K562 (cell line): ENCODE results near the gene GDNF. TPM values are rescaled to one million over a fixed set of nuclear protein-coding genes. Genes with fewer than 3 reads are reported as not detected.

Source experiments
- ATAC-seq: fragments of 200-7000 bp; cut with Tn5 transposase; 3 replicates; pipeline ENCODE4 v1.9.1; 2020; ENCODE audit warnings: moderate library complexity
- BruUV-seq: library from RNA; stranded (reverse); fragments of 400-500 nt; replicated peaks from 2 replicates; lab custom pipeline; 2021; lab: Mats Ljungman, UMichigan
- CTCF ChIA-PET: fragments of 300-600 bp; formaldehyde crosslinking; extraction: SDS; loops from one replicate; lab custom pipeline; 2021; ENCODE audit warnings: low intra/inter-chr PET ratio; lab: Yijun Ruan, JAX
- POLR2A ChIA-PET: fragments of 300-600, 350-650 bp; sonication (Branson Sonifier 250); formaldehyde crosslinking; extraction: SDS; loops from one replicate; lab custom pipeline; 2021; ENCODE audit warnings: antibody characterized with exemption, inconsistent platforms; lab: Yijun Ruan, JAX
- DNase-seq, 4 experiments: peaks; one replicate each; pipeline versions ENCODE4 v3.0.0 to v3.0.0-alpha.2; 2011 to 2018; ENCODE audit warnings: low spot score in 3 of 4, mixed read lengths in 3 of 4; ENCODE audit errors: extremely low read depth in 1 of 4
- FAIRE-seq: peaks from 2 replicates; lab custom pipeline; 2011; peaks lifted over from hg19 to GRCh38; lab: Jason Lieb, UNC
- H2AFZ ChIP-seq: 2 replicates; pipeline ENCODE4 v1.6.0; 2011; ENCODE audit warnings: low read depth, low read length, control low read depth, inconsistent platforms
- H3K27ac ChIP-seq: fragments of 200-600 bp; 3 replicates; pipeline ENCODE4 v1.8.0; 2011; ENCODE audit warnings: low read depth, mild to moderate bottlenecking, control low read depth, inconsistent platforms, low read length, moderate library complexity, mixed read lengths; ENCODE audit errors: extremely low read depth
- H3K27me3 ChIP-seq, 2 experiments: fragments of 300-600 bp in 1 of 2; 2 replicates in 1 of 2; 3 replicates in 1 of 2; pipeline versions ENCODE4 v1.6.0 to v1.8.0; 2011; ENCODE audit warnings: inconsistent platforms in 2 of 2, low read length in 2 of 2, mild to moderate bottlenecking in 1 of 2, mixed read lengths in 1 of 2, moderate library complexity in 1 of 2; ENCODE audit not compliant: control insufficient read depth in 2 of 2, insufficient read depth in 2 of 2
- H3K36me3 ChIP-seq: fragments of 300-600 bp; 3 replicates; pipeline ENCODE4 v1.8.0; 2011; ENCODE audit warnings: mild to moderate bottlenecking, low read length, inconsistent platforms; ENCODE audit not compliant: control insufficient read depth, insufficient read depth
- H3K4me1 ChIP-seq, 2 experiments: fragments of 200-600 bp in 1 of 2; replicated peaks in 1 of 2; 2 replicates in 1 of 2; 3 replicates in 1 of 2; pipeline versions ENCODE4 v1.5.1 to v1.8.0; 2011; ENCODE audit warnings: inconsistent platforms in 2 of 2, low read length in 2 of 2, mild to moderate bottlenecking in 1 of 2, mixed read lengths in 1 of 2, moderate library complexity in 1 of 2; ENCODE audit not compliant: control insufficient read depth in 2 of 2, insufficient read depth in 2 of 2
- H3K4me2 ChIP-seq: 2 replicates; pipeline ENCODE4 v1.6.1; 2011; ENCODE audit warnings: low read length, control low read depth, inconsistent platforms, mixed read lengths; ENCODE audit not compliant: insufficient read depth
- H3K4me3 ChIP-seq: fragments of 200-600 bp; sonication (generic), shearing (Covaris generic); 2 replicates; pipeline ENCODE4 v1.5.1; 2016; ENCODE audit warnings: control low read depth, inconsistent platforms
- H3K79me2 ChIP-seq: fragments of 200-600 bp; 3 replicates; pipeline ENCODE4 v1.8.0; 2011; ENCODE audit warnings: low read length, inconsistent platforms; ENCODE audit not compliant: control insufficient read depth, insufficient read depth
- H3K9ac ChIP-seq, 2 experiments: 2 replicates each; pipeline versions ENCODE4 v1.6.0 to v1.6.1; 2011; ENCODE audit warnings: low read depth in 2 of 2, low read length in 2 of 2, control low read depth in 1 of 2, inconsistent platforms in 1 of 2, mild to moderate bottlenecking in 1 of 2, mixed read lengths in 1 of 2; ENCODE audit not compliant: insufficient read depth in 1 of 2
- H3K9me1 ChIP-seq: one replicate; pipeline ENCODE4 v1.6.0; 2011; ENCODE audit warnings: inconsistent platforms, mild to moderate bottlenecking, low read length, moderate library complexity; ENCODE audit not compliant: control insufficient read depth, insufficient read depth
- H3K9me3 ChIP-seq: replicated peaks from 2 replicates; pipeline ENCODE4 v1.5.1; 2011; ENCODE audit warnings: low read depth, low read length, inconsistent platforms; ENCODE audit not compliant: control insufficient read depth, insufficient read depth
- H4K20me1 ChIP-seq: replicated peaks from 2 replicates; pipeline ENCODE4 v1.6.1; 2011; ENCODE audit warnings: low read length, inconsistent platforms, mixed read lengths; ENCODE audit not compliant: control insufficient read depth, insufficient read depth
- GTF2E2 ChIP-seq: fragments of 200-800 bp; sonication (Bioruptor generic); IDR thresholded peaks from 2 replicates; pipeline ENCODE4 v1.6.1; 2016; ENCODE audit warnings: missing genetic modification characterization, missing compliant biosample characterization
- ILK ChIP-seq: fragments of 450-650 bp; IDR thresholded peaks from 2 replicates; pipeline ENCODE4 v1.6.1; 2016; ENCODE audit warnings: missing genetic modification characterization, low read depth, mild to moderate bottlenecking, missing compliant biosample characterization, moderate library complexity, borderline replicate concordance
- MTA2 ChIP-seq: fragments of 450-650 bp; IDR thresholded peaks from 2 replicates; pipeline ENCODE4 v1.6.1; 2016; ENCODE audit warnings: low read depth
- PYGO2 ChIP-seq: fragments of 450-650 bp; IDR thresholded peaks from 2 replicates; pipeline ENCODE4 v1.6.1; 2016; ENCODE audit warnings: mild to moderate bottlenecking, missing genetic modification characterization, moderate library complexity, missing compliant biosample characterization
- SRSF1 ChIP-seq: fragments of 200-400 bp; formaldehyde crosslinking; IDR thresholded peaks from 2 replicates; pipeline ENCODE4 v1.6.1; 2017; ENCODE audit warnings: mild to moderate bottlenecking, low read depth, low read length, moderate library complexity
- TFAM ChIP-seq: fragments of 250-450 bp; sonication (Bioruptor Pico); conservative IDR thresholded peaks from 2 replicates; pipeline ENCODE4 v1.5.0; 2021; ENCODE audit warnings: mild to moderate bottlenecking, moderate library complexity
- U2AF1 ChIP-seq: fragments of 200-400 bp; formaldehyde crosslinking; optimal IDR thresholded peaks from 2 replicates; pipeline ENCODE3; 2017; ENCODE audit warnings: mild to moderate bottlenecking, low read depth, low read length, moderate library complexity
- XRCC4 ChIP-seq: IDR thresholded peaks from one replicate; pipeline ENCODE4 v1.6.1; 2011; ENCODE audit not compliant: insufficient read depth, insufficient read length; ENCODE audit errors: extremely low read depth
- ZNF57 ChIP-seq: fragments of 450-650 bp; formaldehyde crosslinking; IDR thresholded peaks from 2 replicates; pipeline ENCODE4 v1.4.0; 2020; ENCODE audit warnings: mild to moderate bottlenecking, moderate library complexity
- WGBS: fragments of 100-300 bp; shearing (Covaris generic); methylation state at CpG from one replicate; pipeline ENCODE4 v1.1.6; 2016; ENCODE audit warnings: low coverage, mixed read lengths; ENCODE audit not compliant: insufficient coverage; ENCODE audit errors: missing lambda C conversion rate; 5-methylcytosine and 5-hydroxymethylcytosine counted together
- in situ Hi-C: fragments of 300-500 bp; cut with MboI; formaldehyde crosslinking; loops from 4 replicates; pipeline ENCODE4 v1.15.0; 2018; ENCODE audit warnings: inconsistent platforms, mixed read lengths
- intact Hi-C: fragments of 100-400 bp; cut with micrococcal nuclease; formaldehyde crosslinking; loops from 2 replicates; pipeline ENCODE4 v1.14.2; 2022
- polyA plus RNA-seq, 8 experiments: library from polyadenylated mRNA; depleted of rRNA in 4 of 8; stranded (reverse) in 5 of 8; unstranded in 3 of 8; fragments of >200 nt; fragmentation: Nextera tagmentation in 2 of 8; fragmentation: Illumina TruSeq in 1 of 8; extraction: Ambion mirVana in 2 of 8; extraction: Trizol in 1 of 8; gene quantifications; 2 replicates each; pipeline versions ENCODE4 v1.2.1 to v1.2.3, GENCODE V29; 2011 to 2014; ENCODE audit warnings: inconsistent platforms in 1 of 8, missing spikeins in 1 of 8
- total RNA-seq, 7 experiments: library from RNA; depleted of rRNA in 6 of 7; stranded (reverse); fragments of >200 nt in 6 of 7; fragmentation: Illumina TruSeq in 2 of 7; extraction: Trizol in 2 of 7; gene quantifications; 2 replicates each; pipeline versions ENCODE4 v1.2.1 to v1.2.3, GENCODE V29; 2011 to 2021; ENCODE audit warnings: low replicate concordance in 1 of 7
- TF ChIP-seq, protein P1 (sequence below): fragments of 150-350 bp; IDR thresholded peaks from 2 replicates; pipeline ENCODE4 v1.6.1; 2014; ENCODE audit warnings: low read depth, mild to moderate bottlenecking, low read length, borderline replicate concordance
- TF ChIP-seq, protein P2 (sequence below): IDR thresholded peaks from 2 replicates; pipeline ENCODE4 v1.6.1; 2014; ENCODE audit warnings: antibody characterized with exemption
- TF ChIP-seq, protein P3 (sequence below): fragments of 450-650 bp; IDR thresholded peaks from 2 replicates; pipeline ENCODE4 v1.6.1; 2014; ENCODE audit warnings: low read depth, mild to moderate bottlenecking, moderate library complexity, borderline replicate concordance

The GDNF gene
- total and polyA plus RNA-seq, 9 of the 15 experiments (the other 6 are each of a cell fraction or from before 2014, with no cell fraction given) = not detected

DNA sequence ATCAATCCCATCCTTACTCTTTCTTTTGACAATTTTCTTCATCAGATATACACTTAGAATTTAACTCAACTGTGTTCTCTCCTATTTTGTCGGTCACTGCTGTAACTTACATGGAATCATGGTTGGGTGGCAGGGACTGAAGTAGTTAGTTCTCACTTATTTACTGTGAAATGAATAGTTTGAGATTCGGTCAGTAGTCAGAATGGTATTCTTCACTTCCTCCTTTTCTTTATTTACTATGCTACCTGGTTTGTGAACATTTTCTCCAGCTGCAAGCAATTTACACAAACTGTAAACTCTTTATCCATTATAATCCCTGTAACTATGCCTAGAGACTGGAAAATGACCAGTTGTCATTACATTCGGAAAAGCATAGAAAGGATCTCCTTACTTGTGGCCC is 41.5 kb upstream of the GDNF start:
- BruUV-seq = no TSS peak
- Histone ChIP-seq H3K4me2 (no peak overlapping the region), H4K20me1 (no peaks in the 10 kb centered on the region), H3K36me3 (no peaks in the 10 kb centered on the region), H3K9me3 (no peaks in the 10 kb centered on the region), H3K9ac (no peak overlapping the region), H3K79me2 (no peaks in the 10 kb centered on the region), H2AFZ (no peak overlapping the region), H3K27me3 (no peaks in the 10 kb centered on the region; a peak in 1 of 5 replicates), H3K4me3 (no peak overlapping the region), H3K4me1 (no peaks in the 10 kb centered on the region), H3K9me1 (no peaks in the 10 kb centered on the region), H3K27ac (no peak overlapping the region)
- WGBS = 0% methylated on average over 3 of the region's 3 CpGs
- ATAC-seq (no peak), FAIRE-seq (no peak), DNase-seq (no peak)
- POLR2A ChIA-PET = no interaction called here
- in situ Hi-C loops = no loop called here
- TF ChIP-seq U2AF1 = no peak
- TF ChIP-seq, protein P1, sequence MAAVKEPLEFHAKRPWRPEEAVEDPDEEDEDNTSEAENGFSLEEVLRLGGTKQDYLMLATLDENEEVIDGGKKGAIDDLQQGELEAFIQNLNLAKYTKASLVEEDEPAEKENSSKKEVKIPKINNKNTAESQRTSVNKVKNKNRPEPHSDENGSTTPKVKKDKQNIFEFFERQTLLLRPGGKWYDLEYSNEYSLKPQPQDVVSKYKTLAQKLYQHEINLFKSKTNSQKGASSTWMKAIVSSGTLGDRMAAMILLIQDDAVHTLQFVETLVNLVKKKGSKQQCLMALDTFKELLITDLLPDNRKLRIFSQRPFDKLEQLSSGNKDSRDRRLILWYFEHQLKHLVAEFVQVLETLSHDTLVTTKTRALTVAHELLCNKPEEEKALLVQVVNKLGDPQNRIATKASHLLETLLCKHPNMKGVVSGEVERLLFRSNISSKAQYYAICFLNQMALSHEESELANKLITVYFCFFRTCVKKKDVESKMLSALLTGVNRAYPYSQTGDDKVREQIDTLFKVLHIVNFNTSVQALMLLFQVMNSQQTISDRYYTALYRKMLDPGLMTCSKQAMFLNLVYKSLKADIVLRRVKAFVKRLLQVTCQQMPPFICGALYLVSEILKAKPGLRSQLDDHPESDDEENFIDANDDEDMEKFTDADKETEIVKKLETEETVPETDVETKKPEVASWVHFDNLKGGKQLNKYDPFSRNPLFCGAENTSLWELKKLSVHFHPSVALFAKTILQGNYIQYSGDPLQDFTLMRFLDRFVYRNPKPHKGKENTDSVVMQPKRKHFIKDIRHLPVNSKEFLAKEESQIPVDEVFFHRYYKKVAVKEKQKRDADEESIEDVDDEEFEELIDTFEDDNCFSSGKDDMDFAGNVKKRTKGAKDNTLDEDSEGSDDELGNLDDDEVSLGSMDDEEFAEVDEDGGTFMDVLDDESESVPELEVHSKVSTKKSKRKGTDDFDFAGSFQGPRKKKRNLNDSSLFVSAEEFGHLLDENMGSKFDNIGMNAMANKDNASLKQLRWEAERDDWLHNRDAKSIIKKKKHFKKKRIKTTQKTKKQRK = no peak
- no peak for TF ChIP-seq PYGO2 (tag)
- no peak for TF ChIP-seq SRSF1
- no peak for TF ChIP-seq ILK
- TF ChIP-seq XRCC4 = no peak
- TF ChIP-seq, protein P2, sequence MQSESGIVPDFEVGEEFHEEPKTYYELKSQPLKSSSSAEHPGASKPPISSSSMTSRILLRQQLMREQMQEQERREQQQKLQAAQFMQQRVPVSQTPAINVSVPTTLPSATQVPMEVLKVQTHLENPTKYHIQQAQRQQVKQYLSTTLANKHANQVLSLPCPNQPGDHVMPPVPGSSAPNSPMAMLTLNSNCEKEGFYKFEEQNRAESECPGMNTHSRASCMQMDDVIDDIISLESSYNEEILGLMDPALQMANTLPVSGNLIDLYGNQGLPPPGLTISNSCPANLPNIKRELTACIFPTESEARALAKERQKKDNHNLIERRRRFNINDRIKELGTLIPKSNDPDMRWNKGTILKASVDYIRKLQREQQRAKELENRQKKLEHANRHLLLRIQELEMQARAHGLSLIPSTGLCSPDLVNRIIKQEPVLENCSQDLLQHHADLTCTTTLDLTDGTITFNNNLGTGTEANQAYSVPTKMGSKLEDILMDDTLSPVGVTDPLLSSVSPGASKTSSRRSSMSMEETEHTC = no peak
- TF ChIP-seq GTF2E2 (tag) = no peak
- no peak for TF ChIP-seq TFAM (CRISPR knock-in tag)
- TF ChIP-seq MTA2 = no peak
- TF ChIP-seq ZNF57 (CRISPR knock-in tag) = no peak
- TF ChIP-seq, protein P3, sequence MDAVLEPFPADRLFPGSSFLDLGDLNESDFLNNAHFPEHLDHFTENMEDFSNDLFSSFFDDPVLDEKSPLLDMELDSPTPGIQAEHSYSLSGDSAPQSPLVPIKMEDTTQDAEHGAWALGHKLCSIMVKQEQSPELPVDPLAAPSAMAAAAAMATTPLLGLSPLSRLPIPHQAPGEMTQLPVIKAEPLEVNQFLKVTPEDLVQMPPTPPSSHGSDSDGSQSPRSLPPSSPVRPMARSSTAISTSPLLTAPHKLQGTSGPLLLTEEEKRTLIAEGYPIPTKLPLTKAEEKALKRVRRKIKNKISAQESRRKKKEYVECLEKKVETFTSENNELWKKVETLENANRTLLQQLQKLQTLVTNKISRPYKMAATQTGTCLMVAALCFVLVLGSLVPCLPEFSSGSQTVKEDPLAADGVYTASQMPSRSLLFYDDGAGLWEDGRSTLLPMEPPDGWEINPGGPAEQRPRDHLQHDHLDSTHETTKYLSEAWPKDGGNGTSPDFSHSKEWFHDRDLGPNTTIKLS = no peak
- CTCF ChIA-PET = no interaction called here
- intact Hi-C loops = no loop called here
